ENCODE results near the gene GDF10. TPM values are rescaled to one million over a fixed set of nuclear protein-coding genes. Genes with fewer than 3 reads are reported as not detected.

Gene GDF10
- total RNA-seq, 1 donor from 2014 or later, result not detected

- DNase-seq (ENCODE audit: low read depth) (no peak), FAIRE-seq (no peak)
- peaks cover 4% of the 10 kb centered on the region for H3K27me3 ChIP-seq (ENCODE audit: control insufficient read depth, insufficient read depth, low read length)
- TF ChIP-seq, protein P1, sequence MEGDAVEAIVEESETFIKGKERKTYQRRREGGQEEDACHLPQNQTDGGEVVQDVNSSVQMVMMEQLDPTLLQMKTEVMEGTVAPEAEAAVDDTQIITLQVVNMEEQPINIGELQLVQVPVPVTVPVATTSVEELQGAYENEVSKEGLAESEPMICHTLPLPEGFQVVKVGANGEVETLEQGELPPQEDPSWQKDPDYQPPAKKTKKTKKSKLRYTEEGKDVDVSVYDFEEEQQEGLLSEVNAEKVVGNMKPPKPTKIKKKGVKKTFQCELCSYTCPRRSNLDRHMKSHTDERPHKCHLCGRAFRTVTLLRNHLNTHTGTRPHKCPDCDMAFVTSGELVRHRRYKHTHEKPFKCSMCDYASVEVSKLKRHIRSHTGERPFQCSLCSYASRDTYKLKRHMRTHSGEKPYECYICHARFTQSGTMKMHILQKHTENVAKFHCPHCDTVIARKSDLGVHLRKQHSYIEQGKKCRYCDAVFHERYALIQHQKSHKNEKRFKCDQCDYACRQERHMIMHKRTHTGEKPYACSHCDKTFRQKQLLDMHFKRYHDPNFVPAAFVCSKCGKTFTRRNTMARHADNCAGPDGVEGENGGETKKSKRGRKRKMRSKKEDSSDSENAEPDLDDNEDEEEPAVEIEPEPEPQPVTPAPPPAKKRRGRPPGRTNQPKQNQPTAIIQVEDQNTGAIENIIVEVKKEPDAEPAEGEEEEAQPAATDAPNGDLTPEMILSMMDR (IDR thresholded peaks at IDR 0.05; ENCODE audit: insufficient read depth, low read length, severe bottlenecking), result no peak
- no peaks in the 10 kb centered on the region for H3K36me3 ChIP-seq (ENCODE audit: control insufficient read depth, insufficient read depth, low read length)
- H3K4me3 ChIP-seq (ENCODE audit: low read depth, low read length), result no peak overlapping the region
These were observed 59.1 kb downstream of the GDF10 start for GRCh38 chr10:47359101-47359500.

DNA sequence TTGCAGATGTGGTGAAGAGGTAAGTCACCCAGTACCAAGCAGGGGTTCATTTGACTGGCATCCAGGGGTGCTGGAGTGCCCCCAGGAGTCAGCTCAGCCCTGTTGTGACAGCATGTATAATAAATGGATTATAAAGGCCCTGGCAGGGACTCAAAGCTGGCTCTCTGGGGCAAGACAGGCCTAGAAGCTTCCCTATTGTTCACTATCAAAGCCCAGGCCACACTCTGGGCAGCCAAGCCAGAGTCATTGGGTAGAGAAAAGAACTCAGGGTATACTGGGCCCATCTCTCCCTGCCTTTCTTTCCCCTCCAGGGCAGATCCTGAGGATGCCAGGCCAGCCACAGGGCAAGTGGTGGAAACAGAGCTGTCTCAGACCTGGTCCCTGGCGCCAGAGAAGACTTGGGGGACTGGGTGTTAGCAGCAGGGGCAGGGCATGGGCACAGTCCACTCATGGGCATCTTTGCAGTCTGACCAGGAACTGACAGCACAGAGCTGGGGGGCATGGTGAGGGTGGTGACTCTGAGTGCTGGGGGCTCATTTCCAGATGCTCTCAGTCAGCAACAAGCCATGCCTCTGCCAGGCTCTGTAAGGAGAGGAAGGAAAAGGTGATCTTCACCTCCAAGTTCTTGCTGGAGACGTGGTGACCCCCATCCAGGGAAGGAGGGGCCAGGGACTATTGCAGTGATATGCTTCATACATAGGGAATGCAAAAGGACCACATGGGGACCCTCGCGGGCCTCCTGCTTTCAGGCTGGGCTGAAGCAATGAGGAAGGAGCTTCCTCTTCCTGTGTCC is 59.8 kb downstream of the GDF10 start:
- FAIRE-seq, result no peak
- peaks cover 4% of the 10 kb centered on the region for H3K27me3 ChIP-seq (ENCODE audit: control insufficient read depth, insufficient read depth, low read length)
- TF ChIP-seq, protein P1 (IDR thresholded peaks at IDR 0.05; ENCODE audit: insufficient read depth, low read length, severe bottlenecking), result no peak
- DNase-seq (ENCODE audit: low read depth), result no peak
- H3K36me3 ChIP-seq (ENCODE audit: control insufficient read depth, insufficient read depth, low read length), result no peaks in the 10 kb centered on the region
- no peak overlapping the region for H3K4me3 ChIP-seq (ENCODE audit: low read depth, low read length)

DNA sequence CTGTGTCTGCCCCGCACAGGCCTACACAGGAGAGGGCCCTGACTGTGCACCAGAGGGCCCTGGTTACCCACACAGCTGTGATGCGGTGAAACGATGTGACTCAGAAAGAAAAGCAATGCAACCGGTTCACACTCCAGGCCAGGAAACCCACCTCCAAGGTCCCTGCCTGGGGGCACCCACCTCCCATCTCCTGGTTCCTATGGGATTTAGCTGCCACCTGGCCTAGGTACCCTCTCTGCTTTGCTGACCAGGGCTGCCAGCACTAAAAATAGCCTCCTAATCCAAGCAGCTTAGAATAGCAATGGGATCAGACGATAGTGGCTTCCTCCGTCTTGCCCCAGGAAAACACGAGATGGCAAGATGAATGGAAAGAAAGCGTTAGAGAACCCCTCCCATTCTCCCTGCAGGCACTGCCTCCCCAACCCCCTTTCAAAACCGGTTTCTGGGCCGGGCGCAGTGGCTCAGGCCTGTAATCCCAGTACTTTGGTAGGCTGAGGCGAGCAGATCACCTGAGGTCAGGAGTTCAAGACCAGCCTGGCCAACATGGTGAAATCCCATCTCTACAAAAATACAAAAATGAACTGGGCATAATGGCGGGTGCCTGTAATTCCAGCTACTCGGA is 60.5 kb downstream of the GDF10 start:
- Histone ChIP-seq H3K4me3 (ENCODE audit: low read depth, low read length) (no peak overlapping the region), H3K27me3 (ENCODE audit: control insufficient read depth, insufficient read depth, low read length) (peaks cover 4% of the 10 kb centered on the region), H3K36me3 (ENCODE audit: control insufficient read depth, insufficient read depth, low read length) (no peaks in the 10 kb centered on the region)
- TF ChIP-seq, protein P1 (IDR thresholded peaks at IDR 0.05; ENCODE audit: insufficient read depth, low read length, severe bottlenecking), result no peak
- DNase-seq (ENCODE audit: low read depth) (no peak), FAIRE-seq (no peak)

DNA sequence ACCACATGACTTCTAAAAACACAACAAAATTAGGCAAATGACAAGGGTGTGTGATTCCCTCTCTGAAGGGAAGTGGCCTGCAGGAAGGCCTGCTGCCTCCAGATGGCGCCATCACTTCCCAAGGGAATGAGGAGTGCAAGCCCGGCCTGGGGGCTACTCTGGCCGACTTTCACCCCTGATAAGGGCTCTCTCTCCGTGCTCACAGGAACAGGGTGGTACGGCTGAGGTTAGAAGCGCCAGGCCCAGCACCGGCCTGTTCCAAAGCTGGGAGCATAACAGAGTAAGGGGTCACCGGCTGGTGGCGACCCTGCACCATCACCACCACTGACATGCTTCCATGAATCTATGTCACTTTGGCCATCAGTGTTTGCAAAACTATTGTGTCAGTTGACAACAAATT is 61.3 kb downstream of the GDF10 start:
- DNase-seq (ENCODE audit: low read depth) (peak; percentile 34), FAIRE-seq (no peak)
- Histone ChIP-seq H3K27me3 (ENCODE audit: control insufficient read depth, insufficient read depth, low read length) (peaks cover 4% of the 10 kb centered on the region), H3K36me3 (ENCODE audit: control insufficient read depth, insufficient read depth, low read length) (no peaks in the 10 kb centered on the region), H3K4me3 (ENCODE audit: low read depth, low read length) (no peak overlapping the region)
- TF ChIP-seq, protein P1 (IDR thresholded peaks at IDR 0.05; ENCODE audit: insufficient read depth, low read length, severe bottlenecking), result peak; percentile 92

DNA sequence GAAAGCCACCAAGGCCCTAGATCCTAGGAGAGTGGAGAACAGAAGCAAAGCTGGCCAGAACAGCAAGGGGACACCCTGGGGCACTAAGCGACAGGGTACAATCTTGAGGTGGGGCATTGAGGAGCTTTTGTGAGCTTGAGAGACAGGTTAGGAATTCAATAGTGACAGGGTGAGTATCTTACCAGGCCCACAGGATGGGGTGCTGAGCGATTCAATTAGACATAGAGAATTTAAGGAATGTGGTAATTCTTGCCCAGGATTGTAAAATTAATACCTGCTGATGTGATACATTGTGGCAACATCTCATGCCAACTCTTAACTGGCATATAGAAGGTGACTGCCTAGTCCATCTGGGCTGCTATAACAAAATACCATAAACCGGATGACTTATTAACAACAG is 62.2 kb downstream of the GDF10 start:
- Histone ChIP-seq H3K4me3 (ENCODE audit: low read depth, low read length) (no peak overlapping the region), H3K36me3 (ENCODE audit: control insufficient read depth, insufficient read depth, low read length) (no peaks in the 10 kb centered on the region), H3K27me3 (ENCODE audit: control insufficient read depth, insufficient read depth, low read length) (peaks cover 4% of the 10 kb centered on the region)
- FAIRE-seq (no peak), DNase-seq (ENCODE audit: low read depth) (peak; percentile 5)
- TF ChIP-seq, protein P1 (IDR thresholded peaks at IDR 0.05; ENCODE audit: insufficient read depth, low read length, severe bottlenecking), result no peak

Other genes starting within 250 kb of the GDF10 start
- gene GDF2, start 22.3 kb downstream of the GDF10 start, total RNA-seq, result not detected in 2 replicates
- not detected in 2 replicates for gene RBP3, start 48.2 kb downstream of the GDF10 start, total RNA-seq
- under 0.01 and 0.13 TPM in 2 replicates for gene ZNF488, start 84.1 kb downstream of the GDF10 start, total RNA-seq
- 79.4 and 176 TPM in 2 replicates for gene ANXA8, start 183.9 kb downstream of the GDF10 start, total RNA-seq
- gene FAM25G, start 191.5 kb downstream of the GDF10 start, total RNA-seq, result 1.4 TPM in 1 of 2 replicates, not detected in the other
- gene AGAP9, start 223.4 kb downstream of the GDF10 start, total RNA-seq, result 2.3 and 3.7 TPM in 2 replicates